Effector CD4-positive, alpha-beta T cell (primary cell): ENCODE data around the gene UNG.
"Not testable (repeated sequence)": the region's sequence is repeated elsewhere in the genome, so short reads cannot be mapped to it uniquely, and the experiment has no call there.

Experiments used
- DNase-seq: peaks from one replicate; pipeline ENCODE4 v3.0.0-alpha.2; 2020
- total RNA-seq: gene quantifications from one replicate; lab custom pipeline; 2026; lab: John Stamatoyannopoulos, UW

Gene UNG
- total RNA-seq: 12.2 reads per million, percentile 36 among the genes with 10 or more reads in this experiment

DNA sequence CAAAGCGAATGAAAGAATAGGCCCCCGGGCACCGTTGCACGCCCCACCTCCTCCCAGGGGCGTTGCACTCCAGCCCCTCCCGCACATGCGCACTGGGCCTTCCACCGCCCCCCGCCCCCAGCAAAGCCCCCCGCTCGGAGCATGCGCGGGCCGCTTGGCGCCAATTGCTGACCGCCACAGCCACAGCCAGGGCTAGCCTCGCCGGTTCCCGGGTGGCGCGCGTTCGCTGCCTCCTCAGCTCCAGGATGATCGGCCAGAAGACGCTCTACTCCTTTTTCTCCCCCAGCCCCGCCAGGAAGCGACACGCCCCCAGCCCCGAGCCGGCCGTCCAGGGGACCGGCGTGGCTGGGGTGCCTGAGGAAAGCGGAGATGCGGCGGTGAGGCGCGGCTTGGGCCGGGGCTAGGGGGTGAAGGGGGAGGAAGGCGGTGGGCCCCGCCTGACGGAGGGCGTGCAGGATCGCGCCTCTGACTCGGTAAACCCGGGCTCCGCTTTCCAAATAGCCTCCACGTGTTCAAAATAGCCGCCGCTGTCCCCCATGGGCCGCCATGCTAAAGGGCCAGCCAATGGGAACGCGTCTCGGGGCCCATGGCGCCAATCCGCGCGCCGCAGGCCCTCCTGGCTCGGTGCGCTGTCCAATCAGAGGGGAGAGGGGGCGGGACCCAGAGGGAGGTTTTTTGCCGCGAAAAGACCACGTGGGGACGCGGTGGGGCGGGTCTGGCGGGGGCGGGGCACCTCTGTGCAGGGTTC, at the start of gene UNG:
UNG (plus strand) TSS at position 163 of the 748 bp plus-strand sequence; CDS start at position 246, 83 bp downstream.
- DNase-seq: peak; percentile 97

DNA sequence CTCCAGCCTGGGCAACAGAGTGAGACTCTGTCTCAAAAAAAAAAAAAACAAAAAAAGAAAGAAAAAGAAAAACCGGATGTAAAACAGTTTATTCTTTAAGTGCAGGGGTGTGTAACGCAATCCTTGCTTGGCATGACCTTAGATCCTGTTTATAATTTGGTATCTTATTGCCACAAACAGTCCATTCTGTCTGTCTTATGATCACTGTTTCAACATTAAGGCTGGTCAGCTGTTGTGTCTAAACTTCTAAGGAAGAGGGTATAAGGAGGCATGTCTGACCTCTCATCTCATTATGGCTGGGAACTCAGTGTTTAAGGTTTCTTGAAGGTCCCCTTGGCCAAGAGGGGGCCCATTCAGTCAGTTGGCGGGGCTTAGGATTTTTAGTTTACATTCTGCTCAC, 48.7 kb upstream of the UNG start:
- not testable (repeated sequence) for DNase-seq

DNA sequence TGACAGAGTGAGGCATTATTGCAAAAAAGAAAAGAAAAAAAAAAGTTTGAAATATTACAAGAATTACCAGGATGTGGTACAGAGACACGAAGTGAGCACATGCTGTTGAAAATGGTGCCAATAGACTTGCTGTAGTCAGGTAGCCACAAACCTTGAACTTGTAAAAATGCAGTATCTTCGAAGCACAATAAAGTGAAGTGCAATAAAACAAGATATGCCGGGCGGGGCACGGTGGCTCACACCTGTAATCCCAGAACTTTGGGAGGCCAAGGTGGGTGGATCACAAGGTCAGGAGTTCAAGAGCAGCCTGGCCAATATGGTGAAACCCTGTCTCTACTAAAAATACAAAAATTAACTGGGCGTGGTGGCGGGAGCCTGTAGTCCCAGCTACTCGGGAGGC, 47.6 kb upstream of the UNG start:
- not testable (repeated sequence) for DNase-seq

DNA sequence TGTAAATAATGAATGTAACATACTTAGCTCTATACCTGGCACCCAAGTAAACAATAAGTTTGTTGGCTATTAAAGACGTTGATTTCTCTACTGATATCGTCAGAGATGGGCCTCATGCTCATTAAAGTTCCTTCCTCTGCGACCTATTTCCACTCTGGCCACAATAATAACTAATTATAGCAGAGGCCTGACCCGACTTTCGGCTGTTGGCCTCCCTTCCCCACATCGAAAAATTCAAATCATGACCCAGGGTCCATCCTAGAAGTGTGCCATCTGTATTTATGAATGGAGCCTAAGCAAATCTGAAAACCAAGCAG, 45.3 kb upstream of the UNG start:
- no peak for DNase-seq

DNA sequence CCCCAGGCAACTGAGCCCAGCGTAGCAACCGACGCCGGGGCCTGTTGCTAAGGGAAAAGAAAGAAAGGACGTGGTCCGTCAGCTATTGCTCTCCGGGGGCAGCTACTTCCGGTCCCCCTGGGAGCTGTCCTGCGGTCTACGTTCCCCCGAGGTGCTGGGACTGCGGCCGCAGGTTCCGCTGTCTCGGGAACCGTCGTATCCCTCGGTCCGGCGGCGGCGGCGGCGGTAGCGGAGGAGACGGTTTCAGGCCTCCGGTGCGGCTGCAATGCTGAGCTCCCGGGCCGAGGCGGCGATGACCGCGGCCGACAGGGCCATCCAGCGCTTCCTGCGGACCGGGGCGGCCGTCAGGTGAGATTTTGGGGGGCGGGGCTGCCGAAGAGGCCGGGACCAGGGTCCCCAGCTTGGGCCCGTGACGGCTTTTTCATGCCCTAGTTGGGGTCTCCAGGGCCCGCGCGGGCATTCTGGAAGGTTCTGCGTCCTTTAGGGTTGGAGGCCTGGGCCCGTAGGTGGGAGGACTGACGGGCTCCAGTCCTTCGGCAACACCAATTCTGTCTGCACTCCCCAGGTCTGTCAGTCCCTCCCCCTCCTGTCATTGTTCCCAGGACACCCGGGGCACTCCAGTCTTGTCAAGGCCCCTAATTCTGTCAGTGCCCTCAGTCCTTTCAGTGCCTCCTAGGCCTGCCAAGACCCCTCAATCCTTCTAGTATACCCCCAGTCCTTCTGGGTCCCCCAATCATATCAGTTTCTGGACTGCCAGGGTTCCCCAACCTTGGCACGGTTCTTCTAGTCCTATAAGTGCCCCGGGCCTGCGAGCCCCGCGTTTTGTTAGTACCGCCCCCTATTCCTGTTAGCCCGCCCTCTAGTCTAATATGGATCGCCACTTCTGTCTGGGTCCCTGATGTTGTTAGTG, 44.7 kb upstream of the UNG start, which contains the start of gene USP30:
USP30 (plus strand) TSS at position 163 of the 910 bp plus-strand sequence; CDS start at position 266, 103 bp downstream.
- DNase-seq: peak; percentile 78

DNA sequence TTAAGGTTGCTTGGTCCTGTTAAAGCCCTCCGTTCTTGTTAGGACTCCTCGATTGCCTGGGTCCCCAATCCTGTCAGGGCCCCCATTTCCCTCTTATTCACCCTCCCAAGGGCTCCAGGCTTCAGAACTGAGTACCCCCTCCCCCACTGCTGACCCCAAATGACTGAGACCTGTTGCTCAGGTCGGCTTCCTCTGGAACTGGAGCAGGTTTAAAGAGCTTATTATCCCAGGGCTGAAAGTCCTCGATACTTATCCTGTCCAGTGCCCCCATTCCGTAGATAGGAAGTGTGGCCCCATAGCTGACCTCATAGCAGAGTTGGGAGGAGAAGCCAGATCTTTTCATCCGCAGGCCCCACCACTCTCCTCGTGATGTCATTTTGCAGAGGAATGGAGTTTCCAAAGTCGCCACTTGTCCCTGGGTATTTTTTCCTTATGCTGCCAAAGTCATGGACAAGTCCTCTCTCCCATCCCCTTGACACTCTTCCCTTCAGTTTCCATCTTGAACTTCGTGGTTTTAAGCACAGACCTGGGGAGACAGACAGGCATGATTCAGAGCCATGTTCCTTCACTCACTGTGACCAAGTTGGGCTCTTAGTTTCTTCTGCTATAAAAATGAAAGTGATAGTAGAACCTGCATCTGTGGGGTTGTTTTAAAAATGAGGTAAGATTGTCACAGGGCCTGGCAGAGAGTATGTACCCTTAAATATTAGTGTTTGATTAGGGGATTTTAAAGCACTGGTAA, 43.8 kb upstream of the UNG start:
- DNase-seq: peak; percentile 16

DNA sequence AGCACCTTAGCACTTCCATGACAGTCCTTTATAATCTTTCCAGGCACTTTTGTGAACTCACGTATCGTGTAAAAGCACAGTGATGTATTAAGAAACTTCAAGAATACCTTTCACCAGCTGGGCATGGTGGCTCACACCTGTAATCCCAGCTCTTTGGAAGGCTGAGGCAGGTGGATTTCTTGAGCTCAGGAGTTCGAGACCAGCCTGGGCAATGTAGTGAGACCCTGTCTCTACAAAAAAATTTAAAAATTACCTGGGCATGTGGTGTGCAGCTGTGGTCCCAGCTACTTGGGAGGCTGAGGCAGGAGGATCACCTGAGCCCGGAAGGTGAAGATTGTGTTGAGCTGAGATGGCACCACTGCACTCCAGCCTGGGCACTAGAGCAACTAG, 43.3 kb upstream of the UNG start:
- not testable (repeated sequence) for DNase-seq

DNA sequence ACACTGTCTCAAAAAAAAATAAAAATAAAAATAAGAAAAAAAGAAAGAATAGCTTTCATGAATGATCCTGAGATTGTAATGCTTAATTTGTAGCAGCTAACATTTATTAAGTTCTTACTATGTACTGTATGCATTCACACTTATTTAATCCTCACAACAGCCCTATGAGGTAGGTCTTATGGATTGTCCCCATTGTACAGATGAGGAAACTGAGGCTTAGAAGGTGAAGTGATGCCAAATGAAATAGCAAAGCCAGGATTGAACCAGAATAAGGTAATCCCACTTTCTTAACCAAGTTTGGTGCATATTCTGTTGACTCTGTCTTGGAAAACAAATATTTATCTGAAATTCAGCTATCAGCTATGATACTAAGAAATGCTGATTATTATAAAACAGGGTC, 42.9 kb upstream of the UNG start:
- DNase-seq: no peak

DNA sequence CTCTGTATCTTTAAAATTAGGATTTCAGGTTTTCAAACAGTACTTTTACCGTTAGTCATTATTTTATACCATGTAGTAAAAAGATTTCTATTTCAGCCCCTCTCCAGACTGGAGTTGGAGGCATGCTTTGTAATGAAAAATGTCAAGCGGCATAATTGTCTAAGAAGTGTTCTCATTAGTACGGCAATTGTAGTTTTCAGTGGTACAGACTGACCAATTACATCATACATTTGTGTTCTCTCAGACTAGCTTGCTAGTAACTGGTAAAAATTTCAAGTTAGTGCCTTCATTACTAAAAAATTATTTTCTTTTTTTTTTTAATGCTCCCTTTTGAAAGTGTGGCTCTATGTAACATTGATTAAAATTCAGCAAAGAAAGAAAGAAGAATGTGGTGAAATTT, 40.5 kb upstream of the UNG start:
- DNase-seq: no peak

DNA sequence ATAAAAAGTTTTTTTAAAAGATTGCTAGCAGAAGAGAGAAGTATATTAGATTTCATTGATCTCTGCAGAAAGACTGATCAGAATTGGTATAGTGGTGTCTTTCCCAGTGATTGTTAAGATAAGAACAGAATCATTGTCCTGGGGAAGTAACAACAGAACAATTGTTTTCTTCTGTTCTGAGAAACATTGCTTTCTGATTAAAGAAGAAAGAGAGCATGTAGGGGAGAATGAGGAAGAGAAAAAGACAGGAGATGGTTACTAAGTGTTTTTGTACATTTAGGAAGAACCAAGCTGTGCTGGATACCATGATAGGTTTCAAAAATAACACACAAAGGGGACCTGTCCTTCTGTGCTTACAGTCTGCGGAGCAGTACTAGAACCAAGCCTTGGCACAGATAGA, 40.0 kb upstream of the UNG start:
- DNase-seq: no peak

DNA sequence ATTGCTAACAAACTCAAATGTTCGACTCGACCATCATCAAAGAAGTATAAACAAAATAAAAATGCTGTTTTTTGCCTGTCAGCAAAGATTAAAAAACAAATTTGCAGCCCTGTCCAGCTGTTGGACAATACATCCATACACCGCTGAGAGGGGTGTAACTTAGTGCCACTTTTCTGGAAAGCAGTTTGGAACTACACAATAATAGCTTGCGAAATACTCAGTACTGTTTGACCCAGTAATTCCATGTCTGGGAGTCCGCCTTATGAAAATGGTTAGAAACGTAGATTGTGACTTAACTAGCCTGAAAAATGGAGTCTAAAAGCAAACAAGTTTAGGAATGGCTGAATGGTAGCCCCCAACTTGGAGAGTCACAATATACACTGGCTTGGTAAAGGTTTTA, 38.6 kb upstream of the UNG start:
- no peak for DNase-seq

DNA sequence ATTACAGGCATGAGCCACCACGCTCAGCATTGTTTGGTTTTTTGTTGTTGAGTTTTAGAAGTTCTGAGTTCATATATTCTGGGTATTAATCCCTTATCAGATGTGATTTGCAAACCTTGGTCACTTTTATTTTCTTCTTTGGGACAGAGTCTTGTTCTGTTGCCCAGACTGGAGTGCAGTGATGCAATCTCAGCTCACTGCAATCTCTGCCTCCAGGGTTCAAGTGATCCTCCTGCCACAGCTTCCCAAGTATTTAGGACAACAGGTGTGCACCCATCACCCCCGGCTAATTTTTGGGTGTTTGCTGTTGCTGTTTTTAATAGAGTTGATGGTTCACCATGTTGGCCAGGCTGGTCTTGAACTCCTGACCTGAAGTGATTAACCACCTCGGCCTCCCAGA, 33.3 kb upstream of the UNG start:
- no peak for DNase-seq

DNA sequence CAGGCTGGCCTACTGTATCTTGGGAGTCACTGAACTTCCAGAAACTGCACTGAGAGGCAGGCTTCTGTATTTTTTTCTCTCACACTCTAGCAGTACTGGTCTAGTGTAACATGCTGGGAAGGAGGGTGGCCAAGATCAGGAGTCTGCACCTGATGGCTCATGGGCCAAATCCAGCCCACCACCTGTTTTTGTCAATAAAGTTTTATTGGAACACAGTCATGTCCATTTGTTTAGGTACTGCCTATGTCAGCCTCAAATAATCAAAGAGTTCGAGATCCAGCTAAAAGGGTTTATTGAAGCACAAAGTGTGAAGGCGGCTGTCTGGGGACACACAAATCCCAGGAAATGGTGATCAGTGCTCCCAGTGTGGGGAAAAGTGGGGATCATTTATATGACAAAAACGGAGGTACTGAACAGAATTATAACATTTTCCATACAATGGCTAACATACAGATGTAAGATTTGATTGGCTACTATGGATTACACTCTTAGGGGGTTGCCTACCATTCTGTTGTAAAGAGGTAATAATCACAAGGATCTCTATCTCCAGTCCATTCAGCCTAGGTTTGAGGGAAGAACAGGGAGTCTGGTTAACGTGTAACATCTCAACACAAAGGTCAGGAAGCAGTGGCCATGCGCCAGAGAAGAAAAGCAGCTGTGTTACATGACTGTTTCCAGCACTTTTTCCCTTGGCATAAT, 32.1 kb upstream of the UNG start:
- no peak for DNase-seq

DNA sequence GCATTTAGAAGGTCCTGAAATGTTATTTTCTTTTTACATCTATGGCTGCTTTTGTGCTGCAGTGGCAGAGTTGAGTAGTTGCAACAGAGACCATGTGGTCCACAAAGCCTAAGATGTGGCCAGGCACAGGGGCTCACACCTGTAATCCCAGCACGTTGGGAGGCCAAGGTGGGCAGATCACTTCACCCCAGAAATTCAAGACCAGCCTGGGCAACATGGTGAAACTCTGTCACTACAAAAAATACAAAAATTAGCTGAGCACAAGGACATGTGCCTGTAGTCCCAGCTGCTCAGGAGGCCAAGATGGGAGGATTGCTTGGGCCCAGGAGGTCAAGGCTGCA, 31.6 kb upstream of the UNG start:
- DNase-seq: no peak

DNA sequence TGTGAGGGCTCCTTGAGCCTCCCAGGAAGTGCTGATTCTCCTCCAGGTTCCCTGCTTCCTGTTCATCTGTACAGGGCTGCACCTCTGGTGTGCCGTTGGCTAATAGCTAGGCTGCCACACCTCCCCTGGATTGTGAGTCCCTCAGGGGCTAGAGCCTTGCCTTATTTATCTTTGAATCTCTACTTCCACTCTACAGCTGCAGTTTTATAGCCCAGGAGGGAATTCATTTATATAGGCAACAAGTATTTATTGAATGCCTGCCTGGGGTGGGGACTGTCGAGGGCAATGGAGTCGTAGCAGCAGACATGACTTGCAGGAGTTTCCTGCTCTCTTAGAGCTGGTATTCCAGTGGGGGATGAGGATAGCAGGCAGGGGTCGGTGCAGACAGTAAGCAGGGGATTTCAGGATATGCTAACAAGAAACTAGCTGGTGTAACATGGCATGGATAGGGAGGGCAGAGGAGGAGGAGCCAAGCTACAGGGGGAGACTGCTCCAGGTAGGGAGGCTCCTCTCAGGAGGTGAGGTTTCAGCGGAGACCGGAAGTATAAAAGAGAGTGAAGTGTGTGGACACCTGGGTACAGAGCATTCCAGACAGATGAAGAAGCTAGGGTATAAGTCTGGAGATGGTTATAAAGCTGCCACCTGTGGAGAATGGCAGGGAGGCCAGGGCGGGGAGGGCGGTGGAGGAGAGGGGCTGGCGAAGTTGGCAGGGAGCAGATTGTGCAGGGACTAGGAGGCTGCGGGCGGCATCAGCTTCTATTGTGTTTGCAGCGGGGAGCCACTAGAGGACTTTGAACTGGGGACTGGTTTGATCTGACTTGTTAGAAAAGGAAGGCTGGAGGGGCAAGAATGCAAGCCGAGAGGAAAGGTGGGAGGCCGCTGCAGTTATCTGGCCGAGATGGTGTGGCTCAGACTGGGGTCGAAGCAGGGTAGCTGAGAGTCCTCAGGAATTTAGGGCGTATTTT, 27.8 kb upstream of the UNG start:
- no peak for DNase-seq

DNA sequence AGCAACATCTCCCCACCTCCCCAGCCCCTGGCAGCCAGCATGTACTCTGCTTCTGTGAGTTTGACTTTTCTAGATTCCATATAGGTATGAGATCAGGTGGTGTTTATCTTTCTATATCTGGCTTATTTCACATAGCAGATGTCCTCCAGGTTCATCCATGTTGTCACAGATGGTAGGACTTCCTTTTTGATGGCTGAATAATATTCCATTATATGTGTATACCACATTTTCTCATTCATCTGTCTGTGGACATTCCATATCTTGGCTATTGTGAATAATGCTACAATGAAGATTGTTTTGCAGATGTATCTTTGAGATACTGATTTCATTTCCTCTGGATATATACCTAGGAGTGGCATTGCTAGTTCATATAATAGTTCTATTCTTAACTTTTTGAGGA, 22.5 kb upstream of the UNG start:
- no peak for DNase-seq

DNA sequence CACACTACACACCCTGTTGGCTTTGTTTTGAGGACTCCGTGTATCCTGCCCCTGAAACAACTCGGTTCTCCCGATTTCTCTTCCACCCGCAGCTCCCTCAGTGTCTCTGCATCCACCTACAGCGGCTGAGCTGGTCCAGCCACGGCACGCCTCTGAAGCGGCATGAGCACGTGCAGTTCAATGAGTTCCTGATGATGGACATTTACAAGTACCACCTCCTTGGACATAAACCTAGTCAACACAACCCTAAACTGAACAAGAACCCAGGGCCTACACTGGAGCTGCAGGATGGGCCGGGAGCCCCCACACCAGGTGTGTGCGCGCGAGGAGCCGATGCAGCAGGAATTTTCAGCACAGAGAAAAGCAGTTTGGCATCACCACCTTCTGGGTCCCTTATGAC, 14.6 kb upstream of the UNG start:
- no peak for DNase-seq

DNA sequence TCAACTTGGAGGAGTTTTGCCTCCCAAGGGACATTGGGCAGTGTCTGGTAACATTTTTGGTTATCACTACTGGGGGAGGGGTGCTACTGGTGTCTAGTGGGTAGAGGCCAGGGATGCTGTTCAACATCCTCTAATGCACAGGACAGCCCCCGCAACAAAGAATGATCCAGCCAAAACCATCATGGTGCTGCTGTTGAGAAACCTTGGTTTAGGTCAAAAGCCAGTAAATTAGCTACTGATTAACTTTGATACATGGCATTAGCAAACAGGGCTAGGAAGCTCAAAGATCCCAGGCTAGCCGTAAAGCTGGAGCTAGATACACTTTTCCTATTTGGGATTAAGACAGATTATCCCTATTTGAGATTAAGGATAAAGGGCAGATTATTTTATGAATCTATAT, 13.0 kb upstream of the UNG start:
- no peak for DNase-seq

DNA sequence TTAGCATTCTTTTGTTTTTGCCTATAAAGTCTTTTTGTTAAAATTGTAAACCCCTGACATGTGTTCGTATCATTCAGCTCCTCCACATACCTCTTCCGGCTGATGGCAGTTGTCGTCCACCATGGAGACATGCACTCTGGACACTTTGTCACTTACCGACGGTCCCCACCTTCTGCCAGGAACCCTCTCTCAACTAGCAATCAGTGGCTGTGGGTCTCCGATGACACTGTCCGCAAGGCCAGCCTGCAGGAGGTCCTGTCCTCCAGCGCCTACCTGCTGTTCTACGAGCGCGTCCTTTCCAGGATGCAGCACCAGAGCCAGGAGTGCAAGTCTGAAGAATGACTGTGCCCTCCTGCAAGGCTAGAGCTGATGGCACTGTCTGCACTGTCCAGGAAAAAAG, 11.8 kb upstream of the UNG start:
- DNase-seq: no peak

DNA sequence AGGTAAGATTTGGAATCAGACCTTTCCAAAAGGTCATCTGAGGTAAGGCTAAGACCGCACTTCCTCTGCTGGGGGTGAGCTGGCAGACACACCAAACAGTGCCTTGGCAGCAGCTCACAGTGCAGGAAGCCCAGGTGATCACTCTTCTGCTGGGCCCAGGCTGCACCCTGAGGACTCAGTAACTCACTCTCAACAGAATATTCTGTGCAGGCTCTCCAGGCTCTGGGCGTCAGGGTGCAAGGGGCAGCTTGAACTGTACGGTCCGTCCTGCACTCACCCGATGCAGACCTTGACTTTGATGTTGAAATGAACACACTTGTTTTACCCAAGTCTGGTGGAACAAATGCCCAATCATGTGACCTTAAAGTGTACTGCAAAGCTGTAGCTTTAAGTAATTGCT, 10.1 kb upstream of the UNG start:
- no peak for DNase-seq

DNA sequence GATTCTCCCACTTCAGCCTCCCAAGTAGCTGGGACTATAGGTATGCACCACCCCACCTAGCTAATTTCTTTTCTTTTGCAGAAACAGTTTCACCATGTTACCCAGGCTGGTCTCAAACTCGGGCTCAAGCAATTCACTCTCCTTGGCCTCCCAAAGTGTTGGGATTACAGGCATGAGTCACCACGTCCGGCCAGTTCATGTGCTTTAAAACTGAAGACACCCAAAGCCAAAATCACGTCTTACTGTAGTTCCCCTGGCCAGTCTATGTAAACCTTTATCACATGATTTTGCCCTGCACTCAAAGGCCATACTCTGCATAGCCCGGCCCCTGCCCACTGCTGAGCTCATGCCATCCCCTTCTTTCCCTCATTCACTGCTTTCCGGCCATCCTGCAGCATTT, 8.6 kb upstream of the UNG start:
- DNase-seq: no peak

DNA sequence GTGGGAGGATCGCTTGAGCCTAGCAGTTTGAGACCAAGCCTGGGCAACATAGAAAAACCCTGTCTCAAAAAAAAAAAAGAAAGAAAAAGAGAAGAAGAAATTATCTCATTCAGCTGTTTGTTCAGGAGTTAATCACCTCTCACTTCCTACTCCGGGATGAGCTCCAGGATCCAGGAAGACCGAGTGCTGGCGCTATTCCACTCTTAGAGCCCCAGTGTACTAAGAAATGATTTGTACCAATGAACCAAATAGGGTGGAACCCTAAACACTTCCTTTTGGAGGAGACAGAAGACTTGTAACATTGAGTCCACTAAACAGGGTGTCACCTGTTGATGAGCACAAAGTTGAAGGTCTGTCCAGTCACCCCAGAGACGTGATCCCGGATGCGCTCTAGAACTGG, 7.7 kb upstream of the UNG start:
- DNase-seq: no peak
